ENCODE results near the gene HORMAD2. TPM values are rescaled to one million over a fixed set of nuclear protein-coding genes. Genes with fewer than 3 reads are reported as not detected.

Gene HORMAD2
- total RNA-seq, 4 donors from 2014 or later = not detected

DNA sequence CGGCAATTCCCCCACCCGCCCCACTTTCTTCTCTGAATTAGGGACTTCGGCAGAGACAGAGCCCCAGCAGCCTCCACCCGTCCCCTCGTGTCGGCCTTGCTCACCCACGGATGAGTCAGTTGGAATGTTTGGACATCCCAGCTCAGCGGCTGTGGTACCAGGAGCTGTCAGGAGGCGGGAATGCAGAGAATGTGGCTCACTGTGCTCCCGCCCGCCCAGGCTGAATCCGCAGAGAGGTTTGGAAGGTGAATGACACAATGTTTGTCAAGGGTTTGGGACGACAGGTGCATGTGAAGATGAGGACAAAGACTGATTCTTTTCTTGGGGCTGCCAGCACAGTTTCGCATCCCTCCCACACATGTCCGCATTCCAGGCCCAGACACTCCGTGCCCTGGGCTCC is 126.7 kb downstream of the HORMAD2 start:
- intact Hi-C loops (cut with DNase I; ENCODE audit: low total_unique reads) = no loop called here
- no peaks in the 10 kb centered on the region for H3K36me3 ChIP-seq
- H3K9me3 ChIP-seq = no peaks in the 10 kb centered on the region
- H3K4me3 ChIP-seq = no peak overlapping the region
- H3K4me1 ChIP-seq = peaks cover 0 to 5% of the 10 kb centered on the region in 2 donors
- DNase-seq (peak in 1 of 2 donors; percentile 45), ATAC-seq (no peak)
- in situ Hi-C loops (cut with MboI; ENCODE audit: low sequenced_read_pairs in 4 of 4) = no loop called here
- H3K27me3 ChIP-seq = peaks cover 36 to 50% (median 41%) of the 10 kb centered on the region in 3 donors
- peak overlapping the region; percentile 58 to 68 (median 67) for H3K27ac ChIP-seq
- no peak for TF ChIP-seq POLR2A (IDR thresholded peaks at IDR 0.05)
- TF ChIP-seq, protein P1, sequence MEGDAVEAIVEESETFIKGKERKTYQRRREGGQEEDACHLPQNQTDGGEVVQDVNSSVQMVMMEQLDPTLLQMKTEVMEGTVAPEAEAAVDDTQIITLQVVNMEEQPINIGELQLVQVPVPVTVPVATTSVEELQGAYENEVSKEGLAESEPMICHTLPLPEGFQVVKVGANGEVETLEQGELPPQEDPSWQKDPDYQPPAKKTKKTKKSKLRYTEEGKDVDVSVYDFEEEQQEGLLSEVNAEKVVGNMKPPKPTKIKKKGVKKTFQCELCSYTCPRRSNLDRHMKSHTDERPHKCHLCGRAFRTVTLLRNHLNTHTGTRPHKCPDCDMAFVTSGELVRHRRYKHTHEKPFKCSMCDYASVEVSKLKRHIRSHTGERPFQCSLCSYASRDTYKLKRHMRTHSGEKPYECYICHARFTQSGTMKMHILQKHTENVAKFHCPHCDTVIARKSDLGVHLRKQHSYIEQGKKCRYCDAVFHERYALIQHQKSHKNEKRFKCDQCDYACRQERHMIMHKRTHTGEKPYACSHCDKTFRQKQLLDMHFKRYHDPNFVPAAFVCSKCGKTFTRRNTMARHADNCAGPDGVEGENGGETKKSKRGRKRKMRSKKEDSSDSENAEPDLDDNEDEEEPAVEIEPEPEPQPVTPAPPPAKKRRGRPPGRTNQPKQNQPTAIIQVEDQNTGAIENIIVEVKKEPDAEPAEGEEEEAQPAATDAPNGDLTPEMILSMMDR (IDR thresholded peaks at IDR 0.05 in 4 of 5, conservative IDR thresholded peaks at IDR 0.05 in 1 of 5) = no peak

DNA sequence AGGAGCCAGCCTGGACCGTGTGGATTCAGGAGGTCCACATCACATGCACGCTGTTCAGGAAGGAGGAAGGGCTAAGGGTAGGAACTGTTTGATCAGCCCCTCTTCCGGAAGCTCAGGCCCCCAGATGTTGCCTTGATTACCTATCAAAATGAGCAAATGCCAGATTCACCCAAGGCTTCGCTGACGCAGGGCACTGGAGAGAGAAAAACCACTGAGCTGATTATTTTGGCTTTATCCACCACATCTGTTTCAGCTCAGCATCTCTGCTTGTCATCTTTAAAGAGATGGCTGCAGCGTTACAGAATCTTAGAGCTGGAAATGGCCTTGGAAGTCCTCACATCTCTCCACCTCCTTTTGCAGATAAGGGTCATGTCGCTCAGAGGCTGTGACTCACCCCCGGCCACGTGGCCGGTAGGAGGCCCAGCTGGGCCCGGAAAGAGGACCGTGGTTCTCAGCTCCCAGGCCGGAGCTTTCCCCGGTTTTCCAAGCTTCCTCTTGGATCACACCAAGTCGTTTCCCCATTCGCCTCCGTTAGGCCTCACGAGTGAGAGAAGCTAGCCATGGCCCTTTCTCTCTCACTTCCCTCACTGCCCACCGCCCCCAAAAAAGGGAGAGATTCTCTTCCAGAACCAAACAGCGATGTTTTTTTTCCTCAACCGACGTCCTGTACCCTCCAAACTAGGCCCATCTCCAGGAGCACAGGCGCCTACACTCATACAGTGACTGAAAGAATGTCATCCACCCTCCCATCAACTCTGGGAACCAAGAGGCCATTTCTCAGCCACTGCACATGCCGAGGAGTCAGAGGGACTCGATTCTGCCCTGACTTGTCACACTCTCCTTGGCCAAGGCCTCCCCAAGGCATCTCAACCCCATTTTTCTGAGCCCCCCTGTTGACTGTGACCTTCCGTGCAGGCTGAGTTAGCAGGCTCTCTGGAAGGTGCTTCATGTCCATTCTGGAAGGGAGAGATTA is 128.7 kb downstream of the HORMAD2 start:
- intact Hi-C loops (cut with DNase I; ENCODE audit: low total_unique reads) = no loop called here

DNA sequence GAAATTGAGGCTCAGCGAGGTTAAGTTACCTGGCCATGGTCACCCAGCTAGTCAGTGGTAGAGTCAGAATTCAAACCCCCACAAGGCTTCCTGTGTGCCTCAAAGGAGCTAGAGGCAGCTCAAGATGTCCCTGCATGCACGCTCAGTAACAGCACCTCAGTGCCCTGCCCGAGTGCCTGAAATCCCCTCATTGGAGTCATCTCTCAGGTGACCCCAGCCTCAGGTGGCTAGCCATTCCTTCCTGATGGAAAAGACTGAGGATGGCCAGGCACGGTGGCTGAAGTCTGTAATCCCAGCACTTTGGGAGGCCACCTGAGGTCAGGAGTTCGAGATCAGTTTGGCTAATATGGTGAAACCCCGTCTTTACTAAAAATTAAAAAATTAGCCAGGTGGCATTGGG is 129.4 kb downstream of the HORMAD2 start:
- no peak for DNase-seq
- TF ChIP-seq, protein P1 (IDR thresholded peaks at IDR 0.05 in 4 of 5, conservative IDR thresholded peaks at IDR 0.05 in 1 of 5) = no peak
- no peak for TF ChIP-seq POLR2A (IDR thresholded peaks at IDR 0.05)
- peaks cover 30 to 43% (median 35%) of the 10 kb centered on the region in 3 donors for H3K27me3 ChIP-seq
- H3K27ac ChIP-seq = peak overlapping the region in 1 of 4 donors; percentile 45
- H3K4me1 ChIP-seq = peaks cover 0 to 2% of the 10 kb centered on the region in 2 donors
- H3K4me3 ChIP-seq = no peak overlapping the region
- intact Hi-C loops (cut with DNase I; ENCODE audit: low total_unique reads) (no loop called here), in situ Hi-C loops (cut with MboI; ENCODE audit: low sequenced_read_pairs in 4 of 4) (no loop called here)
- H3K9me3 ChIP-seq = no peaks in the 10 kb centered on the region
- no peak for ATAC-seq
- H3K36me3 ChIP-seq = no peaks in the 10 kb centered on the region

More for the DNA sequence above, 128.7 kb downstream of the HORMAD2 start:
- DNase-seq (peak; percentile 19 to 30), ATAC-seq (peak in 1 of 2 donors; percentile 17)
- TF ChIP-seq POLR2A (IDR thresholded peaks at IDR 0.05) = no peak
- TF ChIP-seq, protein P1 (IDR thresholded peaks at IDR 0.05 in 4 of 5, conservative IDR thresholded peaks at IDR 0.05 in 1 of 5) = no peak
- no peak overlapping the region for H3K4me3 ChIP-seq
- no peaks in the 10 kb centered on the region for H3K36me3 ChIP-seq
- peaks cover 36 to 48% (median 39%) of the 10 kb centered on the region in 3 donors for H3K27me3 ChIP-seq
- H3K4me1 ChIP-seq = peaks cover 0 to 5% of the 10 kb centered on the region in 2 donors
- H3K27ac ChIP-seq = peak overlapping the region; percentile 24 to 55 (median 46)
- H3K9me3 ChIP-seq = no peaks in the 10 kb centered on the region
- in situ Hi-C loops (cut with MboI; ENCODE audit: low sequenced_read_pairs in 4 of 4) = no loop called here

DNA sequence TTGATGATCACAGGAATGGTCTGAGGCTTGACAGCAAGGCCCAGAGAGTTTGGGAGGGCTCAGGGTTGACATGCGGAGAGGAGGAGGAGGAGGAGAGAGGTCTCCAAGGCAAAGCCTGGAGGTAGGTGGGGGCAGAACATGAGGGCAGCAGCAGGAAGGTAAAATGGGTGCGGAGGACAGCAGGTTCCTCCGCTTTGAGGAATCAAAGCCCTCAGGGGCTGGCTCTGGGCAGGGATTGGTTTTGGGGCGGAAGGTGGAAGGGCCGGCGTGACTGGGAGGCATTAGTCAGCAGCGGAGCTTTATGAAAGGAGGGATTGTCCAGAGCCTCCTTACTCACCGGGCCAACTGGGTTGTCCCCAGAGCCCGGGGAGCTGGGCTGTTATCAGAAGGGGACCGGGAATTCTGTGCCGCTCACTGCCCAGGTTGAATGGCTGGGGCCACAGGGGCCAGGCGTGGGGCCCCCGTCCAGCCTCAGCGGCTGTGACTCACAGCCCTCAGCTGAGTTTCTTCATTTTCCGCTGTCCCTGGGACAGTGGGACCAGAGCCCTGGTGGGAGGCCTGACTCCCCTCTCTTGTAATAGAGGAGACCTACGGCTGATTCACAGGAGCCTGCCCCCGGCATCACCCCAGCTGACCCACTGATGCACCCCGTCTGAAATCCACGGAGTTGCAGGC is 130.1 kb downstream of the HORMAD2 start:
- Histone ChIP-seq H3K27ac (no peak overlapping the region), H3K4me1 (no peaks in the 10 kb centered on the region), H3K9me3 (no peaks in the 10 kb centered on the region), H3K4me3 (no peak overlapping the region), H3K36me3 (no peaks in the 10 kb centered on the region), H3K27me3 (peaks cover 25 to 41% (median 28%) of the 10 kb centered on the region in 3 donors)
- in situ Hi-C loops (cut with MboI; ENCODE audit: low sequenced_read_pairs in 4 of 4) (no loop called here), intact Hi-C loops (cut with DNase I; ENCODE audit: low total_unique reads) (no loop called here)
- TF ChIP-seq, protein P1 (IDR thresholded peaks at IDR 0.05 in 4 of 5, conservative IDR thresholded peaks at IDR 0.05 in 1 of 5) = no peak
- no peak for TF ChIP-seq POLR2A (IDR thresholded peaks at IDR 0.05)
- DNase-seq (no peak), ATAC-seq (no peak)

Data from gastrocnemius medialis (tissue), 4 donors.